ENCODE data around the gene INTS1.

GRCh38 chr7:1496531-1497292 is 7.5 kb downstream of the INTS1 start:
- TF ChIP-seq, protein P1, sequence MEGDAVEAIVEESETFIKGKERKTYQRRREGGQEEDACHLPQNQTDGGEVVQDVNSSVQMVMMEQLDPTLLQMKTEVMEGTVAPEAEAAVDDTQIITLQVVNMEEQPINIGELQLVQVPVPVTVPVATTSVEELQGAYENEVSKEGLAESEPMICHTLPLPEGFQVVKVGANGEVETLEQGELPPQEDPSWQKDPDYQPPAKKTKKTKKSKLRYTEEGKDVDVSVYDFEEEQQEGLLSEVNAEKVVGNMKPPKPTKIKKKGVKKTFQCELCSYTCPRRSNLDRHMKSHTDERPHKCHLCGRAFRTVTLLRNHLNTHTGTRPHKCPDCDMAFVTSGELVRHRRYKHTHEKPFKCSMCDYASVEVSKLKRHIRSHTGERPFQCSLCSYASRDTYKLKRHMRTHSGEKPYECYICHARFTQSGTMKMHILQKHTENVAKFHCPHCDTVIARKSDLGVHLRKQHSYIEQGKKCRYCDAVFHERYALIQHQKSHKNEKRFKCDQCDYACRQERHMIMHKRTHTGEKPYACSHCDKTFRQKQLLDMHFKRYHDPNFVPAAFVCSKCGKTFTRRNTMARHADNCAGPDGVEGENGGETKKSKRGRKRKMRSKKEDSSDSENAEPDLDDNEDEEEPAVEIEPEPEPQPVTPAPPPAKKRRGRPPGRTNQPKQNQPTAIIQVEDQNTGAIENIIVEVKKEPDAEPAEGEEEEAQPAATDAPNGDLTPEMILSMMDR (IDR thresholded peaks at IDR 0.05): no peak
- TF ChIP-seq POLR2A (IDR thresholded peaks at IDR 0.05): no peak
- TF ChIP-seq POLR2AphosphoS5 (IDR thresholded peaks at IDR 0.05): no peak
